Erythroblast (primary cell): Measurements from ENCODE around the gene EFEMP2.

Source experiments
- GATA1 ChIP-seq: IDR thresholded peaks from 2 replicates; pipeline ENCODE4 v1.6.1; 2011; ENCODE audit warnings: low read depth, mild to moderate bottlenecking, control low read depth, low read length, moderate library complexity
- POLR2A ChIP-seq: IDR thresholded peaks from 2 replicates; pipeline ENCODE4 v1.6.1; 2011; ENCODE audit warnings: mild to moderate bottlenecking, low read length

GRCh38 chr11:65856689-65857499, 15.7 kb downstream of the EFEMP2 start:
- TF ChIP-seq POLR2A (no peak), GATA1 (no peak)
